Activated T-cell treated with anti-CD3 and anti-CD28 coated beads, Interleukin-2, amount 50 U/mL, for 48 hours (primary cell): ENCODE measurements around the gene TAAR5.
"Not testable (repeated sequence)": the region's sequence is repeated elsewhere in the genome, so short reads cannot be mapped to it uniquely, and the experiment has no call there.

ENCODE experiments used
- DNase-seq, 2 experiments: peaks; one replicate each; pipeline ENCODE4 v3.0.0-alpha.2; 2020

The TAAR5 gene, protein sequence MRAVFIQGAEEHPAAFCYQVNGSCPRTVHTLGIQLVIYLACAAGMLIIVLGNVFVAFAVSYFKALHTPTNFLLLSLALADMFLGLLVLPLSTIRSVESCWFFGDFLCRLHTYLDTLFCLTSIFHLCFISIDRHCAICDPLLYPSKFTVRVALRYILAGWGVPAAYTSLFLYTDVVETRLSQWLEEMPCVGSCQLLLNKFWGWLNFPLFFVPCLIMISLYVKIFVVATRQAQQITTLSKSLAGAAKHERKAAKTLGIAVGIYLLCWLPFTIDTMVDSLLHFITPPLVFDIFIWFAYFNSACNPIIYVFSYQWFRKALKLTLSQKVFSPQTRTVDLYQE

DNA sequence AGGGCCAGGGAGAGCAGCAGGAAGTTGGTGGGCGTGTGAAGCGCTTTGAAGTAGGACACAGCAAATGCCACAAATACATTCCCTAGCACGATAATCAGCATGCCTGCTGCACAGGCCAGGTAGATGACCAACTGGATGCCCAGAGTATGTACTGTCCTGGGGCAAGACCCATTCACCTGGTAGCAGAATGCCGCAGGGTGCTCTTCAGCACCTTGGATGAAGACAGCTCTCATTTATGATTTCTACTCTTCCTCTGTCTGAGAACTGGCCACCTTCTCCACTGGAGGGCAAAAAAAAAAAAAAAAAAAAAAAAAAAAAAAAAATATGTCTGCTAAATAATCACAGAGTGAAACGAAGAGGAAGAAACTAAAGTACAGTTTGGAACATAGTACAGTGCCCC is at the start of gene TAAR5:
TAAR5 (minus strand) TSS at position 288 of the 400 bp plus-strand sequence; CDS start at position 233, 55 bp downstream.
- no peak for DNase-seq

- DNase-seq, result not testable (repeated sequence)
Measured at GRCh38 chr6:132637135-132637534, 47.6 kb upstream of the TAAR5 start.

DNA sequence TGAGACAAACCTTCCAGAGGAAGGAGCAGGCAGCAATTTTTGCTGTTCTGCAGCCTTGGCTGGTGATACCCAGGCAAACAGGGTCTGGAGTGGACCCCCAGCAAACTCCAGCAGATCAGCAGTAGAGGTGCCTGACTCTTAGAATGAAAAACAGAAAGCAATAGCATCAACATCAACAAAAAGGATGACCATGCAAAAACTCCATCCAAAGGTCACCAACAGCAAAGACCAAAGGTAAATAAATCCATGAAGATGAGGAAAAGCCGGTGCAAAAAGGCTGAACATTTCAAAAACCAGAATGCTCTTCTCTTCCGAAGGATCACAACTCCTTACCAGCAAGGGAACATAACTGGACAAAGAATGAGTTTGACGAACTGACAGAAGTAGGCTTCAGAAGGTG is 46.4 kb upstream of the TAAR5 start:
- DNase-seq, result not testable (repeated sequence)

- DNase-seq, result not testable (repeated sequence)
Measured at GRCh38 chr6:132635288-132635687, 45.7 kb upstream of the TAAR5 start.

- DNase-seq, result no peak
Measured at GRCh38 chr6:132634796-132635195, 45.3 kb upstream of the TAAR5 start.

GRCh38 chr6:132633362-132633761 is 43.8 kb upstream of the TAAR5 start:
- no peak for DNase-seq

GRCh38 chr6:132624175-132624574 is 34.6 kb upstream of the TAAR5 start, which contains the start of gene TAAR2:
TAAR2 (minus strand) TSS chr6:132624275; CDS start chr6:132624275, 0 bp downstream.
- DNase-seq, result no peak

DNA sequence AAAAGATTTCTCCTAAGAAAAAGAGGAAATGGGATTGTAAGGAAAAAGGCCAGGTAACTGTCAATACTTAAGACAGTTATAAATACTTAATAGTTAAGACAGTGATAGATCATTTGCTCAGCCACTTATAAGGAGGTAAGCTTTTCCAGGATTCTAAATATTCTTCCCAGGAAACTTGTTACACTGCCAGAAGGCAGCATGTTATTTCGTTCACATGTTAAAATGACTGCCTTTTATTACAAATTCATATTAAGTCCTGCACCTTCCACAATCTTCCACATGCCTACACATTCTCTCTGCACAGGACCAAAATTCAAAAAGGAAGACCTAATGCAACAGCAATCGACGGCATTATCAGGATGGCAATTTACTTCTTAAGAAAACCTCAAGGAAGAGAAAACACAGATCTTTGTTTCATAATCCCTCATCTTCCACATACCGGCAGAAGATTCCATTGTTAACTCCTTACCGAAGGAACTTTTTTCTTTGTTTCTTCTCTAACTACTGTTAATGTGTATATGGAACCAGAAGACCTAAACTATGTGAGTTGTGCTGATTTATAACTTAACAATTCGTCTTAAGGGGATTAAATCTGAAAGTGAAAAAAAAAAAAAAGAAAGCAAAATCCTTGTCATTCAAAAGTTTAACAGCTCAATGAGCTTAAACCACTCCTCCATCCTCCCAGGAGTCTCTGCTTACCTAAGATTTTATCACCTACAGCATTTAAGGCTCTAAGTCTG is 33.7 kb upstream of the TAAR5 start:
- DNase-seq, result no peak

GRCh38 chr6:132616677-132617076 is 27.1 kb upstream of the TAAR5 start:
- DNase-seq, result no peak

DNA sequence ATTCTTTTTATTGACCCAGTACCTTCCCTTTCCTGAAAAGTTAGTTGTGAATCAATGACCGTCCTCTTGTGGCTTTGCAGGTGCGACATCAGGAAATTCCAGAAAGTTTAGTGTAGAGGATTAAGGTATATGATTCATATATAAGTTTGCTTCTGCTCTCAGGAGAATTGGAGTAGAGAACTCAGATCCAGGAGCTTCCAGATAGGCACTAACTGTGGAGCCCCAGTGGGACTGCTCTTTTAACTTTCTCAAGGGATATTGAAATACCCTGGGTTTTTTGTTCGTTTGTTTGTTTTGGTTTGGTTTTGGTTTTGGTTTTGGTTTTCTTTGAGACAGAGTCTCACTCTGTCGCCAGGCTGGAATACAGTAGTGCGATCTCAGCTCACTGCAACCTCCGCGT is 25.0 kb upstream of the TAAR5 start:
- no peak for DNase-seq

DNA sequence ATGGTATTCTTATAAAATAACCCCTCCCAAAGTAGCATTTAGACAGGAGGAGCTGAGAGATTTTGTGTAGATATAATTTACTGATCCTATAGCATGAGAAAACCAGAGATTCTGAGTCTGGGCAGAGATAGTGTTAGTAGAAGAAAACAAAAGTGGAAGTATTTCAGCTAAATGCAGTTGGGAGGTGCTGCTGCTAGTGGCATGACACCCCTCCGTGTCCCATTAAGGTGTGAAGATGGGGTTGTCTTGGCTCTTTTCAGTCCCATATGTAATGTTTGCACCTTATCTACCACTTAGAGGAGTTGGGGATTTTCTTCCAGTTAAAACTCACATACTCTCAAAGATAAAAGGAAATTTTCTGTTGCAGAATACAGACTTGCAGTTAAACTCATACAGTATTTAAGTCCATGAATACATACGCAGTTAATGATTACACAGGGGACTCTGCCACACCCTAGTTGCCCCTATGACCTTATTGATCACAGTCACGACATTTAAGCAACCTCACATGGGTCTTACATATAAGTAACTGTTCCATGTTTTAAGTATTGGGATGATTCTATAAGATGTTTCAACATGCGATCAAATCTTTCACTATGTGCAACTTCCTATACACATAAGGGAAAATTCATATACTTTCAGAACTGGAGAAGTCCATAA is 23.0 kb upstream of the TAAR5 start:
- DNase-seq, result no peak

- no peak for DNase-seq
Measured at GRCh38 chr6:132611616-132612015, 22.1 kb upstream of the TAAR5 start.

DNA sequence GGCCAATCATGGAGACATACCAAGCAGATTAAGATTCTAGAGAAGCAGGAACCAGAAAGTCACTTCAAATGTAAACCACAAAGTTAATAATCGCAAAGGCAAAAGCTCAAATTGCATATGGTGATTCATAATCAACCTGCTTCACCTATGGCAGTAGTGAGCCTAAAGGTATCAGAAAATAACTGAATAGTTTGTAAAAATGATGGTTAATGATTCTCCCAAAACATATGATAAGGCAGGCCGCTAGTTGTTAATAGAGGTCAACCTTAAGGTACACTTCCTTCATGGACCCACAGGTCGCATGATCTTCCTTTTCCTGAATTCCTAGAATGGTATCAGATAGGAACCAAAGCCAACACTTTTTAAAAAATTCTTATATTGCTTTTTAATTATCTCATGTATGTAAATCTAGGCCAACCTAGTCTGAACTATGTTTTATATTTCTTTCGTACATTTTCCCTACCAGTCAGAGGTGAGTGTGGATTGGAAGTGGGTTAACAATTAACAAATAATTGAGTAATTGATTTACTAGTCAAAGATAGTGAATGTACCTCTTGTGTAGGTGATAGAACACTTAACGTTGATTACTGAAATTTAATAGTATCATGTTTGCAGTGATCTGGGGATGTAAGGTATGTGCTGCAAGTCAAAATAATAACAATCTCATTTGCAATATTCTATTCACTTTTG is 18.1 kb upstream of the TAAR5 start:
- no peak for DNase-seq

GRCh38 chr6:132604635-132605152 is 15.2 kb upstream of the TAAR5 start:
- no peak for DNase-seq

GRCh38 chr6:132600900-132601299 is 11.4 kb upstream of the TAAR5 start:
- not testable (repeated sequence) for DNase-seq

DNA sequence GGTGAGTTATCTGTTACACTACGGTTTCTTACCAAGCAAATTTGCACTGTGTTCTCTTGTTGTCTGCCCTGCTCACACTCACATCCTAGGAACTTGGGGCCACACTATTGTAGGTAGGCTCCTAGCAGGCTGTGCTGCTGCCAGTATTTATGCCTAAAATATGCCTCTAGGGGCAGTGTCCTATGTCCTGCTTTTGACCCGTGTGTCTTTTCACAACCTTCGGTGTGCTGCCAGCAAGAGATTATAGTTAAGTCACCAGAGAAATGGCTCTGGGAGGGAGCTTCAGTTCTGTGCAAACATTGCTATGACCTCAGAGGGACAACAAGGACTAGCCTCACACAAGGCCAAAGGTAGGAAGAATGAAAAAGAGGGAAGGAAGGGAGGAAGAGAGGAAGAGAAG is 8.9 kb upstream of the TAAR5 start:
- no peak for DNase-seq

- no peak for DNase-seq
Measured at GRCh38 chr6:132596201-132596600, 6.7 kb upstream of the TAAR5 start.

GRCh38 chr6:132592855-132593254 is 3.3 kb upstream of the TAAR5 start:
- DNase-seq, result no peak

DNA sequence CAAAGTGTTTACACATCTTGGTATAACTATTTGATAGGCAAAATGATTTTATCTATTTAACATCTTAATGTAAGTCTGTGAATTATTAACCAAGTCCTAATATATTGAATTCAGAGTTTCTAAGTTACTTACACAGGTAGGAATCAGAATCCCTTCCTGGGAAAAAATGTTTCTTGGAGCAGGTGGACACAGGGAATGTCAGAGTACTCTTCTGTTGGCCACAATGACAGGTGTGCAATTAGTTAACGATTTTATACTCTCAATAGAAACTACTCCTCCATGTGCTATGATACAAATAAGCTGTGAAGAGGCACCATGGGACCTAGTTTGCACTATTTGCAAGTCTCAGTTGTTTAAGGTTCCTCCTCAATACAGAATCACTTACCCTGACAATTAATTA is 821 bp upstream of the TAAR5 start:
- DNase-seq, result no peak

DNA sequence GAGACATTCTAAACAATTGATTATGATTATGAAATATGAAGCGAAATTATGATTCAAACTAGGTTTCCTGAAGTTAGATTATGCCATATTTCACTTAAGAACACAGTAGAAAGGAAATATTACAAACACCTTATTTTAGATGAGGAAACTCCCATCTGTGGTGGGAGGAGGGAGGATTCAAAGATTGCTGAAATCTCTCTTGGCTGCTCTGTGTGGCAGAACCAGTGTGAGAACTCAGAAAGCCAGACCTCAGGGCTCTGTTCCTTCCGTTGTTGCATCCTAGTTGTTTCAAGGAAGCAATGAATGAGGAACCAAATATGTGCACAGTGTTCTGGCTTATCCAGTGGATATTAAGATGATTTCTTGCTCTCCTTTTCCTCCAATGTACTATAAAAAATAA is 2.1 kb downstream of the TAAR5 start:
- DNase-seq, result no peak

GRCh38 chr6:132584698-132585097 is 4.8 kb downstream of the TAAR5 start:
- no peak for DNase-seq

GRCh38 chr6:132571774-132572173 is 17.8 kb downstream of the TAAR5 start:
- no peak for DNase-seq
